Kidney epithelial cell (primary cell): ENCODE data around the gene LHX8. TPM values are rescaled to one million over a fixed set of nuclear protein-coding genes. Genes with fewer than 3 reads are reported as not detected.

Experiments used
- DNase-seq: peaks from one replicate; pipeline ENCODE4 v3.0.0-alpha.2; 2010; ENCODE audit warnings: low read depth
- H3K27me3 ChIP-seq: 2 replicates; pipeline ENCODE4 v1.6.0; 2011; ENCODE audit warnings: low read length; ENCODE audit not compliant: control insufficient read depth, insufficient read depth
- H3K36me3 ChIP-seq: 2 replicates; pipeline ENCODE4 v1.5.1; 2011; ENCODE audit warnings: low read length; ENCODE audit not compliant: control insufficient read depth, insufficient read depth
- H3K4me3 ChIP-seq: 2 replicates; pipeline ENCODE4 v1.5.1; 2011; ENCODE audit warnings: low read depth, mild to moderate bottlenecking, control low read depth, low read length
- total RNA-seq: library from RNA; depleted of rRNA; stranded (reverse); fragments of >200 nt; gene quantifications from 2 replicates; pipeline ENCODE4 v1.2.3, GENCODE V29; 2015
- TF ChIP-seq, protein P1 (sequence below): IDR thresholded peaks from 2 replicates; pipeline ENCODE4 v1.5.1; 2011; ENCODE audit warnings: mild to moderate bottlenecking, moderate library complexity, low read length, control low read depth, inconsistent platforms; ENCODE audit not compliant: insufficient read depth, poor library complexity, severe bottlenecking

The LHX8 gene
- total RNA-seq, 1 donor from 2014 or later: not detected

DNA sequence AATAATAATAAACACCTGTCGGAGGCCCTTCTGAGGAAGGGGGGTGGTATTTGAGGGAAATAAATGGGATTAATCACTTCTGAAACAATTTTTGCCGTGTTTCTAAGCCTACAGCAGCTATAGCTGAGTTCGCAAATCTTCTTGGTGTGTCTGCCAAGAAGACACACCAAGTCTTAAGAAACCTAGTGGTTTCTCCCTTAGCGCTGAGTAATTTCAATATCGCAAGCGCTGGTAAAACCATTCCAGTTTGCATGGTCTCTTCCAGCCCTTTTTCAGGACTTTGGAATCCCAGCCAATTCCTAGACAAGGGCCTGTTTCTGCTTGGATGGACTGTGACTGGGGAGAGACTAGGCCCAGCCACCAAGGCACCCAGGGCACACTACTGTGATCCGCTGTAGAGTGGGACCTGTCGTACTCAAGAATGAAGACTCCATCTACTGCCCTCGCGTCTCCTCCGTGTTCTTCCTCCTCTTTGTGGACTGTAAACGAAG lies 7.5 kb upstream of the LHX8 start:
- Histone ChIP-seq H3K36me3 (no peaks in the 10 kb centered on the region), H3K4me3 (no peak overlapping the region), H3K27me3 (peaks cover 68% of the 10 kb centered on the region)
- no peak for DNase-seq
- TF ChIP-seq, protein P1, sequence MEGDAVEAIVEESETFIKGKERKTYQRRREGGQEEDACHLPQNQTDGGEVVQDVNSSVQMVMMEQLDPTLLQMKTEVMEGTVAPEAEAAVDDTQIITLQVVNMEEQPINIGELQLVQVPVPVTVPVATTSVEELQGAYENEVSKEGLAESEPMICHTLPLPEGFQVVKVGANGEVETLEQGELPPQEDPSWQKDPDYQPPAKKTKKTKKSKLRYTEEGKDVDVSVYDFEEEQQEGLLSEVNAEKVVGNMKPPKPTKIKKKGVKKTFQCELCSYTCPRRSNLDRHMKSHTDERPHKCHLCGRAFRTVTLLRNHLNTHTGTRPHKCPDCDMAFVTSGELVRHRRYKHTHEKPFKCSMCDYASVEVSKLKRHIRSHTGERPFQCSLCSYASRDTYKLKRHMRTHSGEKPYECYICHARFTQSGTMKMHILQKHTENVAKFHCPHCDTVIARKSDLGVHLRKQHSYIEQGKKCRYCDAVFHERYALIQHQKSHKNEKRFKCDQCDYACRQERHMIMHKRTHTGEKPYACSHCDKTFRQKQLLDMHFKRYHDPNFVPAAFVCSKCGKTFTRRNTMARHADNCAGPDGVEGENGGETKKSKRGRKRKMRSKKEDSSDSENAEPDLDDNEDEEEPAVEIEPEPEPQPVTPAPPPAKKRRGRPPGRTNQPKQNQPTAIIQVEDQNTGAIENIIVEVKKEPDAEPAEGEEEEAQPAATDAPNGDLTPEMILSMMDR: no peak

DNA sequence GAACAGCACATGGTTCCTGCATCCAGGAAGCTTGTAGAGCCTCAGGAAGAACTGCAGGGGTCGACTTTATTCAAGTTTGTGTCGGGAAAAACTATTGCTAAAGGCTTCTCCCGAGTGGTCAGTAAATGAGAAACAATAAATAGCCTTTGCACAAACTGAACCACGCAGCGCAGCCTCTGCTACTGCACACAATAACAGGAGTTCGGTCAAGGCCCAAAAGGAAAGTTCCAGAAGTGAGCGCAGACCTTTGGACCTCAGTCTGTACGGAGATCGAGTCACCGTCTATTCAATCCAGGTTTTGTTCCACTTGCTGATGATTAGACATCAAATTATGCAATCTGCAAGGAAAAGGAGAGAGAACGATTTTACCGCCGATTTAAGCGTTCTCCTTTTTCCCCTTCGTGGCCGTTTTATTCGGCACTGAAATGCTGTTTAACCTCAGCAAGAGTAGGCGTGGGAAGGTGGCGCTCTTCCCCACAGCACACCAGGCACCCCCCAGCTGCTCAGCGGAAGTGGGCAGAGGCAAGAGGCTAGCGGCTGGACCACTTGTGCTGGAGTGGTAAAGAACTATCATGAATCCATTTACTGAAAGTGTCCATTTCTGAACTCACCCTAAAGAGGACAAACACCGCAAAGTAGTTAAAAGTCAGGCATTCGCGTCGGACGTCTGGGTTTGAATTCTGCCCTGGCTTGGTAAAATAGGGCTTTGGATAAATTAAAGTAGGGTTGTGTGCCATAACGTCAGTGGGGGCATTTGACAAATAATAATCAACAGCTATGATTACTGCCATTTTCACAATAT lies 6.1 kb upstream of the LHX8 start:
- Histone ChIP-seq H3K36me3 (no peaks in the 10 kb centered on the region), H3K4me3 (no peak overlapping the region), H3K27me3 (peaks cover 83% of the 10 kb centered on the region)
- no peak for DNase-seq
- TF ChIP-seq, protein P1: peak; percentile 5

DNA sequence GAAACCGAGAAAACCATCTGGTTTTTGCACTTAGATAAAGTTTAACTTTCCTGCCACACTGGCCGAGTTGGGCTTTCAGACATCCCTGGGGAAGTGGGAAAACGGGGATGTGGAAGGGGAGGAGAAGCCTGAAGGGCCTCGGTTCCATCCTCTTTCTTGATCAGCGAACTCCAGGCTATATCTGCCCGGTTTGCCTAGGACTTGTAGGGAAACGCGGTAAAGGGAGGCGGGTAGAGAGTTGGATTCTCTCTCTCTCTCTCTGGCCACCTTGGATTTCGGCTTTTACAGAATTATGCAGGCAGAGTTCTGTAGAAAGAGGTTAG lies 4.6 kb upstream of the LHX8 start:
- H3K27me3 ChIP-seq: peaks cover 92% of the 10 kb centered on the region
- no peaks in the 10 kb centered on the region for H3K36me3 ChIP-seq
- no peak overlapping the region for H3K4me3 ChIP-seq
- TF ChIP-seq, protein P1: no peak
- DNase-seq: no peak

GRCh38 chr1:75129983-75130789 lies 4.0 kb upstream of the LHX8 start:
- Histone ChIP-seq H3K4me3 (no peak overlapping the region), H3K27me3 (peaks cover 92% of the 10 kb centered on the region), H3K36me3 (no peaks in the 10 kb centered on the region)
- no peak for DNase-seq
- TF ChIP-seq, protein P1: no peak

GRCh38 chr1:75130865-75131564 lies 3.2 kb upstream of the LHX8 start:
- no peak overlapping the region for H3K4me3 ChIP-seq
- no peak for DNase-seq
- H3K36me3 ChIP-seq: no peaks in the 10 kb centered on the region
- TF ChIP-seq, protein P1: no peak
- peaks cover 92% of the 10 kb centered on the region for H3K27me3 ChIP-seq
